Cortex of kidney (tissue), 1 donor: ENCODE measurements around the gene EPN3.

Experiments used
- DNase-seq: peaks from one replicate; lab custom pipeline; 2025; lab: John Stamatoyannopoulos, UW

The EPN3 gene

DNA sequence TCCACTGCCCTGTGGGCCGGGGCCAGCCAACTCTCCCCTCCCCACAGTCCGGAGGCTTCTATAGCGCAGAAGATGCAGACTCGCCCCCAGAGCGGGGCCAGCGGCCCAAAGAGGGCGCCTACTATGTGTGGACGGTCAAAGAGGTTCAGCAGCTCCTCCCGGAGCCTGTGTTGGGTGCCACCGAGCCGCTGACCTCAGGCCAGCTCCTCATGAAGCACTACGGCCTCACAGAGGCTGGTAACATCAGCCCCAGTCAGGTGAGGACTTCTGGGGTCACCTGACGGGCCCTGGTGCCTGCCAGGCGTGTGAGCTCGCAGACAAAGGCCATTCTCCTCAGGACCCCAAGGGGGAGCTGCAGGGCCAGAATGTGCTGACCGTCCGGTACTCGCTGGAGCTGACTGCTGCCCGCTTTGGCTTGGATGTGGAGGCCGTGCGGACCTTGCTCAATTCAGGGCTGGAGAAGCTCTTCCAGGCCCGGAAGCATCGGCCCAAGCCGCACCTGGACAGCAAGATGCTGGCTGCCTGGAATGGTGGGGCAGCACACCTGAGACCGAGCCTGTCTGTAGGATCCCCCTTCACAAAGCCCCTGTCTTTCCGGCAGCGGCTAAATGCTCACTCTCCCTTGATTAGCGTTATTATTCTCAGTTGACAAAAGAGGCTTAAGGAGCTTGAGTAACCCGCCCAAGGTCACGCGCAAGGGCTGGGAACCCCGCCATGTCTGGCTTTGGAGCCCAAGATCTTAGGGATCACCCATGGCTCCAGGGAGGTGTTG is 18.3 kb downstream of the EPN3 start:
- DNase-seq: no peak

DNA sequence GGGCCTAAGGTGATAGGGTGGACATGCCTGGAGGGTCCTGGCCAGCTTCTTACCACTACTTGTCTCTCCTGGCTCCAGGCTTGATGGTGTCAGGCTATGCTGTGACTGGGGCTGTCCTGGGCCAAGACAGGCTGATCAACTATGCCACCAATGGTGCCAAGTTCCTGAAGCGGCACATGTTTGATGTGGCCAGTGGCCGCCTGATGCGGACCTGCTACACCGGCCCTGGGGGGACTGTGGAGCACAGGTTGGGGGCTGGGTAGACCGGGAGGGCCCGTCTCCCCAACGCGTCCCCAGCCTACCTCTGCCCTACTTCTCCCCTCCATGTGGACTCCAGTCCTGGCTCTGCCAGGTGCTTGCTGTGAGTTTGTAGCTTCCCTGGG is 18.9 kb downstream of the EPN3 start:
- no peak for DNase-seq

DNA sequence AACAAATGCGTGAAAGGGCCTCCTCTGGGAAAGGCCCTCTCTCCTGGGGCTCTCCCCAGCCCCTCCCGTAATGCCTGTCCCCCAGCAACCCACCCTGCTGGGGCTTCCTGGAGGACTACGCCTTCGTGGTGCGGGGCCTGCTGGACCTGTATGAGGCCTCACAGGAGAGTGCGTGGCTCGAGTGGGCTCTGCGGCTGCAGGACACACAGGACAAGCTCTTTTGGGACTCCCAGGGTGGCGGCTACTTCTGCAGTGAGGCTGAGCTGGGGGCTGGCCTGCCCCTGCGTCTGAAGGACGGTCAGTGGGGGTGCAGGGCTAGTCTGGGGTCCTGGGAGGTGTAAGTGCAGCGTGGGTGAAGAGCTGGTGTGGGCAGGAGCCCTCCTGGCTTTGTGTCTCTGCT is 19.3 kb downstream of the EPN3 start:
- no peak for DNase-seq

DNA sequence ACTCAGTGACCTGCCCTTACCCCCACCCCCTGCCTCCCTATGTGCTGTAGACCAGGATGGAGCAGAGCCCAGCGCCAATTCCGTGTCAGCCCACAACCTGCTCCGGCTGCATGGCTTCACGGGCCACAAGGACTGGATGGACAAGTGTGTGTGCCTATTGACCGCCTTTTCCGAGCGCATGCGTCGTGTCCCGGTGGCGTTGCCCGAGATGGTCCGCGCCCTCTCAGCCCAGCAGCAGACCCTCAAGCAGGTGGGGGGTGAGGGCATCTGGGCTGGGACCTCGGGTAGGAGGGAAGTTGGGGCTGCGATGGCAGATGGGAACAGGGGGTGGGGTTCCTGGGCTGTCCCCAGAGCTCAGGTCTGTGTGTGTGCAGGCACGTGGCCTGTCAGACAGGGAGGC is 21.7 kb downstream of the EPN3 start:
- no peak for DNase-seq

DNA sequence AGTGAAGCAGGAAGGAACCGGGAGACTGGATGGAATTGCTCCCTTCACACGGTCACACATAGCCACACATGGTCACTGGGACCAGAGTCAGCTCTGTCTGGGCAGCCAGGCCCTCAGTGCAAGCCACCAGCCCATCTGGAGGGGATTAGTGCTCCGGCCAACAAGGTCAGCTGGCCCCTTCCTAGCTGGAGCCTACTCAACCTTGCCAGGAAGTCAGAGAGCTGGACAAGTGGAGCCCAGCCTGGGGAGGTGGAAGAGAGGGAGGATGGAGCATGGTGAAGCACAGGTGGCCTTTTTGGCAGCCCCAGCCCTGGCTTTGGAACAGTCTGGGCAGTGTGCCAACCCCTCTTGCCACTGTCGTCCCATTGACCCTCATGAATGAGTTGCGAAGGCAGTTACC is 24.3 kb downstream of the EPN3 start:
- DNase-seq: no peak

DNA sequence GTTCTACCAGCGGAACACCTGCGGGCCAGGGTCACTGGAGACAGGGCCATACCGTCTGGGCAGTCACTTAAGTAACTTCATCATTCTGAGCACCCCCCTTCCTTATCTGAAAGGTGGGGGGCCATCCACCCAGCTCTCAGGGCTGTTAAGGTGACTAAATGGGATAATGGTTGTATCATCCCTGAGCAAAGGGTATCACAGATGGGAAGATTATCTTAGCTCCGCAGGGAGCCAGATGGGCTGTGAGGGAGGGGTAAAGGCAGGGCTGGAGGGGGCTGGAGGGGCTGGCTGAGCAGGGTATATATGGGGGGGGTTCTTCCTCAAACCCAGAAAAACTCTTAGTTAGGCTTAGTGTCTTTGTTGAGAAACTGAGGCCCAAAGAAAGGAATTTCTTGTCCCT is 25.1 kb downstream of the EPN3 start:
- DNase-seq: no peak

DNA sequence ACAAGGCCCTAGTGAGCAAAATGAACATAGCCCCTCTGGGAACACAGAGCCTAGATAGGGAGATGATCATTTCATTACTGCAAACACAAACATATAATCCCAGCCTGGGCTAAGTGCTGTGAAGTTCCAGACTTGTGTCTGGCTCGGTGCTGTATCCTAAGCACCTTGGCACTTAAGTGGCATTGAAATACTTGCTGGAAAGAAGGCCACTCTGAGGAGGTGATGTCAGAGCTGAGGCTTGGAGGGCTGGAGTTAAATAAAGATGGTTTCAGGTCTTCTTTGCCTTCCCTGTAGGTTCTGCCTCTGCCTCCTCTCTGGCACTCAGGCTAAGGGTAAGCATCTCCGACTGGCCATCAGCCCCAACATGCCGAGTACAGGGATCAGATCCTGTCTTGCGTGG is 25.6 kb downstream of the EPN3 start:
- DNase-seq: no peak

DNA sequence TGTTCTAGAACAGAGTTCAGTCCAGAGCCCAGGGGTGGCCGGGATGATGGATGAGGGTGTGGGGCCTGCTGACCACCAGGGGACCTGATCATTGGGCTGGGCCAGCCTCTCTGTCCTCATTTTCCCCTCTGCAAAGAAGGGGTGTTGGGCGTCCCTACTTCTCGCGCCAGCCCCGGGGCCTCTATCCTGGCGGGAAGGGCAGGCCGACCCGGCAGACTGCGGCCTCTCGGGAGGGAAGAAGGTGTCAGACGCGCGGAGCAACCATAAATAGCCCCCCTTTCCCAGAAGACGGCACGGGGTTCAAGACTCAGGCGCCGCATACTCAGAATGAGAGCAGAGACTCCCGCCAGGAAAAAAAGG is 26.0 kb downstream of the EPN3 start:
- no peak for DNase-seq

DNA sequence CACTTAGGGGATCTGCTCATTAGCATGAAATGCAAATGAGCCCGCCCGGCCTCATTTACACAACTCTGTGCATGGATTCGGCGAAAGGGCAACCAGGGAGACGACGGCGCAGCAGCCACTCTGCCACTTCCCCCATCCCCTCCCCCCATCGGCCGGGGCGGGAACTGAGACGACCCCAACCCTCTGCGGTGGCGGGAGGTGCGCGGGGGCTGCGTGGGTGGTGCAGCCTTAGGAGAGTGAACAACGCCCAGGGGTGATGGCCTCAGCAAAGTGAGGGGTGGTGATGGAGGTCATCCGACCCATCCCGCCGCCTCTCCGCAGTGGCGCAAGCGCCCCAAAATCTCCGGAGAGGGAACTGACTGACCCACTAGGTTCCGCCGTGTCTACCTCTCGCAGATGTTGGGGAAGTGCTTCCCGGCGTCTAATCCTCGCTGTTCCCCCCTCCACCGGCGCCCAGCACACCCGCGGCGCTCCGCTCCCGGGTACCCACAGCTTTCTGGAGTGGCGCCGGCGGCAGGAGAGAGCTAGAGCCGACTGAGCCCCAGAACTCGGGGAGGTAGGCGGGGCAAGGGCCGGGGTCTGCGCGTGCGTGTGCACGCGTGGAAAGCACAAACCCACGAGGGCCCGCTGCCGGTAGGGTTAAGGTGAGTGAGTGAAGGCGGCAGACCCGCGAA is 26.5 kb downstream of the EPN3 start:
- DNase-seq: no peak

DNA sequence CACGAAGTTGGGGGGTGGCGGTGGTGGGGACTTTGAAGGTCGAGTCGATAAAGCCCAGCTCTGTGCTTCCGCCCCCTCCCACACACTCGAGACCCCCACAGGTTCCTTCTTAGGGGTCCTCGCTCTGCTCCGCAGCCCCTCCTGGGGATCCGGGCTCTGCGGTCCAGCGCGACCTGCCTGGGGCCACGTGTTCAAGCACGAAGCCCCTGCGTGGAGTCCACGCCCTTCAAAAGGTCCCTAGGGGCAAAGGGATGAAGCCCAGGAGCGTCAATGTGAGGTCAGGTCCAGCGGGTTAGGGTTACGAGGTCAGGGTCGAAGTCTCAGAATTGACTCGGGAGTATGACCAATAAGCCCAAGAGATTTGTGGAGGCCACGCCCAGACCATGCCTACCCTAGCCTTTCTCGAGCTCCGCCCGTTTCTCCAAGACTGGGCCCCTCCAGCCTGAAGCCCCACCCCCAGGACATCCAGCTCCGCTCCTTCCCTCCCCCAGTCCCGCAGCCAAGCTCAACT is 27.2 kb downstream of the EPN3 start:
- DNase-seq: no peak

DNA sequence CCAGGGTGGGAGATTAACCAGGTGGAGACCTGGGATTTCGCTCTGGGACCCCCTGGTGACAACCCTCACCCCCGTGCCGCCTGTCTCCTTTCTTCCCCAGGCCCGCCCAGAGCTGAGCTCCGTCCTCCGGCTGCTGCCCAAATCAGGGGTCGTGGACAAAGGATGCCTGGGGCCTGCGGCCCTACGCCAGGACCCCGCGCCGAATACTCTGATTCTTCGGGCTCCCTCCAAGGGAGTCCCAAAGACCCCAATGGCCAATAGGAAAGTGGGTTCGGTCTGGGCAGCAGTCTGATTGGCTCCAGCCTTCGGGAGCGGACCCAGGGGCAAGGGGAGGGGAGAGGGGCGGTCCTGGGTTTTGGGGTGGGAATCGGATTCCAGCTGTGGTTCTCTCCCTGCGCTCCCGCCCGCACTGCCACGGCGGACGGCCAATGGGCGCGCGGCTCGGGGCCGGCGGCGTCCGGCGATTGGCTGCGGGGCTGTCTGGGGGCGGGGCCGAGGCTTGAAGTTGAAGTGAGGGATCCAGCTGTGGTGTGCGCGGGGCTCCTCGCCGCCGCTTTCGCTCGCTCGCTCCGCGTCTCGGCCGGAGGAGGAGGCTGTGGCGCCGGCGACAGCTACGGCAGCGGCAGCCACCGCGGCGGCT is 27.8 kb downstream of the EPN3 start, which contains the start of gene CACNA1G:
Gene CACNA1G (plus strand): TSS at position 531 of the 640 bp plus-strand sequence. CDS start 745 bp downstream, outside the sequence.
- no peak for DNase-seq

DNA sequence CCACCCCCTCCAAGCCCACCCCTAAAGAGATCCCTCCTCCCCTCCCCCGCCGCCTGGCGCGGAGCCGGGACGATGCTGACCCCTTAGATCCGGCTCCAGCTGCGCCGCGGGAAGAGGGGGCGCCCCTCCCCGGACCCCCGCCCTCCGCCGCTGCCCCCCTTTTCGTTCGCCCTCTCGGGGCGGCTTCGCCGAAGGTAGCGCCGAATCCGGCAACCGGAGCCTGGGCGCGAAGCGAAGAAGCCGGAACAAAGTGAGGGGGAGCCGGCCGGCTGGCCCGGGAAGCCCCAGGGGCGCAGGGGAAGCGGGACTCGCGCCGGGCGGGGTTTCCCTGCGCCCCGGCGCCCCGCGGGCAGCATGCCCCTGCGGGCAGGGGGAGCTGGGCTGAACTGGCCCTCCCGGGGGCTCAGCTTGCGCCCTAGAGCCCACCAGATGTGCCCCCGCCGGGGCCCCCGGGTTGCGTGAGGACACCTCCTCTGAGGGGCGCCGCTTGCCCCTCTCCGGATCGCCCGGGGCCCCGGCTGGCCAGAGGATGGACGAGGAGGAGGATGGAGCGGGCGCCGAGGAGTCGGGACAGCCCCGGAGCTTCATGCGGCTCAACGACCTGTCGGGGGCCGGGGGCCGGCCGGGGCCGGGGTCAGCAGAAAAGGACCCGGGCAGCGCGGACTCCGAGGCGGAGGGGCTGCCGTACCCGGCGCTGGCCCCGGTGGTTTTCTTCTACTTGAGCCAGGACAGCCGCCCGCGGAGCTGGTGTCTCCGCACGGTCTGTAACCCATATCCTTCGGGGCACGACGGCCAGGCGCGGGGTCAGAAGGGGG is 28.6 kb downstream of the EPN3 start:
- DNase-seq: no peak

DNA sequence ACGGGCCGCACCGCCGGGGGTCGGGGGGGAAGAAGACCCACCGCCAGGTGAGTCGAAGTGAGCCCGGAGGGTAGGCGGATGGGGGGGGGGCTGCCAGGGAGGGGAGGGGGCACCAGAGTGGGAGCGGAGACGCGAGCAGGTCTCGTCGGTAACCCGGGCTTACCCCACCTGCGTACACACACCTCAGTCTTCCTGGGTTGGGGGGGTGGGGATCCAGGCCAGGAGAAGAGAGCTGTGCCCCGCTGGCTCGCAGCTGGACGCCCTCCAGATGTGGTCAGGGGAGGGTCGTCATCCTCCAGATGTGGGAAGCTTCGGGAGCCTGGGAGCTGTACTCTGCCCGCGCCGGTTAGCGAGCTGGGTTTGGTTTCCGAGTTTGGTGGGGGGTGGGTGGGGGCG is 29.2 kb downstream of the EPN3 start:
- no peak for DNase-seq

DNA sequence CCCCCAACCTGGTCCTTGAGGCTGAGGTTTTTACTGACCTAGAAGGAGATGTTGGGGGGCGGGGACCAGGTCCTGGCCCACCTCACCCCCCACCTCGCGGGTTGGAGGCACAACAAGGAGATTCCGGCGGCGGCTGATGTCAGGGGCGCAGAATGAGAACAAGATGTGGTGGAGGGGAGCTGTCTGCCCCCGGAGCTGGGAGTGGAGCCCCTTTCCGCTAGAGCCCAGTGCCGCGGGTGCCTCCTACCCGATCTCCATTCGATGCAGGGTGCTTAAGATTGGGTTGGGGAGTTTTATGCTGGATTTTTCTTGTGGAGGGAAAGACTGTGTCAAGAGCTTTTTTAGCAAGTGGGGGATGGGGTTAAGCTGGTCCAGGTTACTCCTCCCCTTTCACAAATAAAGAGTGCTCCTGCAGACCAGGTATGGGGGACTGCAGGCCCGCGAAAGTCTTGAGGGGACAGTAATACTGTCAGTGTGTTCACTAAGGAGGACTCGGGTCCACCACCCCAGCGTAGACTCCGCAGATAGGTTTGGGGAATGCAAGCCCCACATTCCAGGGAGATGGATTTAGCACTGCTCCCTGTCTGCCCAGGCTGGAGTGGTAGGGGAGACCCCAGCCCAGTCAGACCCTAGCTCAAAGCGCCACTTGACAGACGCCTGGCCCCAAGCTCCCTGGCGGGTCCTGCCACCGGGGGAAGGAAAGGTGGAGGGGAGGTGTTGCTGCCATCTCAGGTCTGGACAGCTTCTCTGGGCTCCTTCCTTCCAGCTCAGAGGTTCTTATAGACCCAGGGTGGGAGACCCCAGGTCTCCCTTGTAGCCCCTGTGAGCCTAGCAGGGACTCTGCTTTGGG is 29.9 kb downstream of the EPN3 start:
- DNase-seq: no peak

DNA sequence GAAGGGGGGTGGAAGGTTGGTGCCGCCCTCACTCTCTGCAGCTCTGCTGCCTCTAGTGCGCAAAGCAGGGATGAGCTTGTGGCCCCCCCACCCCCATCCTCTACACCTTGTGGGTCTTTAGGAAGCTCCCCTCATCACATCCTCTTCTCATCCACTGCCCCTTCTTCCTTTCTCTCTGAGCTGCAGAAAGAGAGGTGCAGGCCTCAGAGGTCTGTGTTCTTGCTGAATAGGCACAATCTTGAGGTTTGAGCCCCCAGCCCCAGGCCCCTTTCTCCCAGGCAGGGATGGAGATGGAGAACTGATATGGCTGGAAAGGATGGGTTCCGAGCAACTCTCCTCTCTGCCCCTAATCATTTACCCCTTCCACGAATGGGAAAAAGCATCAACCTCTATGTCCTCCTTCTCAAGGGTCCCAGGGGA is 30.6 kb downstream of the EPN3 start:
- DNase-seq: no peak

DNA sequence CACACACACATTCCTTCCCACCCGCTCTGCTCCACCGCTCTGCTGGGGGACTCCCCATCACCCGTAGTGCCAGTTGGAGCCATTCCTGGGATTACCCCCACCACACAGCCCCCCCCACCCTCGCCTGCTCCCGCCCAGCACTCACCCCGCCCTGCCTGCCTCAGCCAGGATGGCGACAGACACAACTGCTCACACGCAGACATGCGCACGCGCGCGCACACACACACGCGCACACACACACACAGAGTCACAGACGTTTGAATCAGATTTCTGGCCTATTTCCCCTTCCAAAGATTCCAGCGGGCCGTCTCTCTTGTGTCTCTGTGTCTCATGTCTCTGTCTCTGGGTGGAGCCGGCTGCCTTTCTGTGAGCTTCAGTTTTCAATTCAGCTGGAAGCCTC is 32.4 kb downstream of the EPN3 start:
- no peak for DNase-seq

DNA sequence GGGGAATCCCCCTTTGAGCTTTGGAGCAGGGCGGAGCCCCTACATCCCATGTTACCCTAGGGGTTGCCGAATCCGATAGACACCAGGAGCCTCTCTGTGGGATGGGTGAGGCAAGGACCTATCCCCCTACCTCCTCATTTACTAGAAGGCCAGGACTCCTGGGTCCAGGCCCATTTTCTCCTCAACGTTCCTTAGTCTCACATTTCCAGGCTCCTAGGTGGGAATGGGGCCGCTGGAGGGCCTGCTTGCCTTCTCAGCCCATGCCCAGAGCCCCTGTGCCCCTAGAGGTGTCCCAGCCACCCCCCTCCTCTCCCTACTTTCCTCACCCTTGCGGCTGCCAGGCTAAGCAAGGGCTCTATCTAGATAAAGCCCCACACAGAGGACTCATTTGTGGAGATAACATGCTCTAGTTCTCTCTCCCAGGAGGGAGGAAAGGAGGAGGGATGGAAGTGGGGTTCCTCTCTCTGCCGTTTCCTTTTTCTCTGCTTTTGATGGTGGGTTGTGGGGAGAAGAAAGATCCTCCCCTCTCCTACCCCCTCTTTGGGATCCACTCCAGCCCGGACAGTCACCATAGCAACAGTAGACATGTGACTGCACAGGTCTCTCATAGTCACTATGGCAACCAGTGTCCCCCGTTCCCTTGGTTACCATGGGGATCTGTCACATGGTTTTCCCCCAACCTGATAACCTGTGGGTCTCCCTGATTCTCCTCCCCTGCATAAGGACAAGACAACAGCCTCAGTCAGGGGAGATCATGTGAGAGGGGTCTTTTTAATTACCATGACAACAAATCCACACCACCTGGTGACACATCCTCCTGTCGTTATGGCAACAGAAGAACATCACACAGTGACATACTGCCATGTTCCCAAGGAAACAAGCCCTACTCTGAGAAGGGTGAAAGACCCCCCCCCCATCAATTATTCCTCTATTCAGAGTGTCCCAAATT is 33.1 kb downstream of the EPN3 start:
- no peak for DNase-seq

DNA sequence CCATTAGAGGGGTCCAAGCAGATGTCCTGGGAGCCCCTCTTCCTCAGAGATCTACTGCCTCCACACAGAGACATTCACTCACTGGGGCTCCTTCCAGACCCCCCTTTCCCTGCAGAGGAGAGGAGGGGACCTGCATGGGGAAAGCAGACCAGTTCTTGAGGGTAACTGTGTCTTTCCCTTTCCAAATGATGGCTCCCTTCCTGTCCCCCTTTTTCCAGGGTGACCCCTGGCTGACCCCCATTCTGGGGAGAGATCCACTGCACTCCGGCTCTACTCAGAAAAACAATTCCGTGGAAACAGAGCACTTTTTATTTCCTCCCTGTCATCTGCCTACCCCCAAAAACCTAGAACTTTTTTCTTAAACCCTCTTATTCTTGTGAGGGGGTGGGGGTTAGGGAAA is 34.4 kb downstream of the EPN3 start:
- DNase-seq: no peak

DNA sequence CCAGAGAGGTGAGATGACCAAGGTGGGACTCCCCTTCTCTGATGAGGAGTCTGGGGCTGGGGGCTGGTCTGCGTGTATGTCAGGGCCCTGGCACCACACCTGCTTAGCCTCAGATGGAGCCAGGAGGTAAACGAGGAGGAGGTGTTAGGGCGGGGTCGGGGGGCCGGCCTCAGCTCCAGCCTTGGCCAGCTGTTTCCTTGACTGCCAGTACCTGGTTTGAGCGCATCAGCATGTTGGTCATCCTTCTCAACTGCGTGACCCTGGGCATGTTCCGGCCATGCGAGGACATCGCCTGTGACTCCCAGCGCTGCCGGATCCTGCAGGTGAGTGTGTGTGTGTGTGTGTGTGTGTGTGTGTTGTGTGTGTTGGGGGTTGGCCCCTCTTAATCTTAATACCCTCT is 36.1 kb downstream of the EPN3 start:
- no peak for DNase-seq

DNA sequence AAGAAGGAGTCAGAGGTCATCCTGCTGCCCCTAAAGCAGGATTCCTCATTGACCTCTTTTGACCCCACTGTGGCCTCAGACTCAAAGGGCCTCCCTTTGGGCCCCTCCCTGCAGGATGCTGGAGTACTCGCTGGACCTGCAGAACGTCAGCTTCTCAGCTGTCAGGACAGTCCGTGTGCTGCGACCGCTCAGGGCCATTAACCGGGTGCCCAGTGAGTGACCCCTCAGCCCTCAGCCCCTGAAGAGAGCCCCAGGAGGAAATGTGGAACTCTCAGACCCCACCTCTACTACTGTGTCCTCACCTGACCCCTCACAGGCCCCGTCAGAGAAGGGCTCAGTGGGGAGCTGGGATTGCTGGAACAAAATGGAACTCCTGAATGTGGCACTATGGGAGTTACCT is 37.1 kb downstream of the EPN3 start:
- DNase-seq: no peak
